ENCODE measurements around the gene VWA8. TPM values are rescaled to one million over a fixed set of nuclear protein-coding genes. Genes with fewer than 3 reads are reported as not detected.

Gene VWA8
- total RNA-seq, 4 donors from 2014 or later, result 19.5 to 26.2 (median 21.6) TPM

GRCh38 chr13:41697578-41697977 lies 263.3 kb downstream of the VWA8 start:
- intact Hi-C loops (cut with DNase I), result no loop called here
- Histone ChIP-seq H3K36me3 (no peaks in the 10 kb centered on the region), H3K27ac (replicated peaks in 1 of 4) (peak overlapping the region in 1 of 4 donors; percentile 76), H3K4me1 (peaks cover 29 to 51% (median 44%) of the 10 kb centered on the region in 4 donors), H3K27me3 (no peaks in the 10 kb centered on the region), H3K4me3 (no peak overlapping the region), H3K9me3 (no peaks in the 10 kb centered on the region)
- WGBS, result 98% methylated on average over 6 of the region's 6 CpGs
- DNase-seq (ENCODE audit: extremely low spot score), result no peak
- no peak for TF ChIP-seq POLR2AphosphoS5 (IDR thresholded peaks at IDR 0.05)
- TF ChIP-seq POLR2A (IDR thresholded peaks at IDR 0.05; ENCODE audit: low read depth), result no peak
- no peak for TF ChIP-seq CTCF (IDR thresholded peaks at IDR 0.05)
- TF ChIP-seq EP300 (IDR thresholded peaks at IDR 0.05), result no peak

GRCh38 chr13:41696163-41697003 lies 264.5 kb downstream of the VWA8 start:
- intact Hi-C loops (cut with DNase I), result no loop called here
- no peak for DNase-seq (ENCODE audit: extremely low spot score)
- H3K27ac ChIP-seq (replicated peaks in 1 of 4), result peak overlapping the region; percentile 13 to 76 (median 70)
- peaks cover 25 to 41% (median 39%) of the 10 kb centered on the region in 4 donors for H3K4me1 ChIP-seq
- H3K9me3 ChIP-seq, result no peaks in the 10 kb centered on the region
- H3K27me3 ChIP-seq, result no peaks in the 10 kb centered on the region
- H3K36me3 ChIP-seq, result peaks cover 0 to 5% (median under 1%) of the 10 kb centered on the region in 4 donors
- no peak overlapping the region for H3K4me3 ChIP-seq
- TF ChIP-seq EP300 (IDR thresholded peaks at IDR 0.05) (no peak), POLR2AphosphoS5 (IDR thresholded peaks at IDR 0.05) (no peak), POLR2A (IDR thresholded peaks at IDR 0.05; ENCODE audit: low read depth) (no peak), CTCF (IDR thresholded peaks at IDR 0.05) (no peak)

GRCh38 chr13:41694545-41695301 lies 266.2 kb downstream of the VWA8 start:
- TF ChIP-seq POLR2A (IDR thresholded peaks at IDR 0.05; ENCODE audit: low read depth) (no peak), POLR2AphosphoS5 (IDR thresholded peaks at IDR 0.05) (peak; percentile 30 to 71)
- Histone ChIP-seq H3K9me3 (no peaks in the 10 kb centered on the region), H3K27ac (replicated peaks in 1 of 4) (peak overlapping the region; percentile 70 to 77 (median 74)), H3K27me3 (no peaks in the 10 kb centered on the region), H3K4me1 (peaks cover 15 to 28% (median 26%) of the 10 kb centered on the region in 4 donors), H3K4me3 (no peak overlapping the region), H3K36me3 (peaks cover 0 to 21% (median 8%) of the 10 kb centered on the region in 4 donors)
- intact Hi-C loops (cut with DNase I), result no loop called here
- DNase-seq (ENCODE audit: extremely low spot score), result no peak
- 10% methylated on average over 5 of the region's 5 CpGs for WGBS

GRCh38 chr13:41693434-41693833 lies 267.5 kb downstream of the VWA8 start:
- no peak for DNase-seq (ENCODE audit: extremely low spot score)
- TF ChIP-seq CTCF (IDR thresholded peaks at IDR 0.05), result no peak
- TF ChIP-seq EP300 (IDR thresholded peaks at IDR 0.05), result no peak
- no peak for TF ChIP-seq POLR2A (IDR thresholded peaks at IDR 0.05; ENCODE audit: low read depth)
- no peak for TF ChIP-seq POLR2AphosphoS5 (IDR thresholded peaks at IDR 0.05)
- intact Hi-C loops (cut with DNase I), result no loop called here

GRCh38 chr13:41691274-41691673 lies 269.6 kb downstream of the VWA8 start:
- intact Hi-C loops (cut with DNase I), result no loop called here

More at GRCh38 chr13:41693434-41693833, 267.5 kb downstream of the VWA8 start:
- H3K9me3 ChIP-seq, result no peaks in the 10 kb centered on the region
- no peak overlapping the region for H3K27ac ChIP-seq (replicated peaks in 1 of 4)
- WGBS, result 45% methylated on average over 1 of the region's 1 CpG
- peaks cover 15 to 28% (median 26%) of the 10 kb centered on the region in 4 donors for H3K4me1 ChIP-seq
- peaks cover 0 to 29% (median 12%) of the 10 kb centered on the region in 4 donors for H3K36me3 ChIP-seq
- H3K27me3 ChIP-seq, result no peaks in the 10 kb centered on the region
- H3K4me3 ChIP-seq, result no peak overlapping the region

More at GRCh38 chr13:41691274-41691673, 269.6 kb downstream of the VWA8 start:
- DNase-seq (ENCODE audit: extremely low spot score), result no peak
- H3K27ac ChIP-seq (replicated peaks in 1 of 4), result no peak overlapping the region
- H3K36me3 ChIP-seq, result peaks cover 0 to 29% (median 12%) of the 10 kb centered on the region in 4 donors
- H3K9me3 ChIP-seq, result no peaks in the 10 kb centered on the region
- no peak overlapping the region for H3K4me3 ChIP-seq
- WGBS, result 85% methylated on average over 1 of the region's 1 CpG
- TF ChIP-seq CTCF (IDR thresholded peaks at IDR 0.05) (no peak), POLR2A (IDR thresholded peaks at IDR 0.05; ENCODE audit: low read depth) (no peak), EP300 (IDR thresholded peaks at IDR 0.05) (no peak), POLR2AphosphoS5 (IDR thresholded peaks at IDR 0.05) (no peak)
- H3K27me3 ChIP-seq, result no peaks in the 10 kb centered on the region
- H3K4me1 ChIP-seq, result peaks cover 15 to 27% (median 21%) of the 10 kb centered on the region in 4 donors
